GM19324 (cell line): ENCODE measurements around the gene NTNG1.

Experiments used
- ATAC-seq: cut with Tn5 transposase; IDR thresholded peaks from one replicate; pipeline ENCODE4 v1.9.1; 2021; ENCODE audit warnings: mild to moderate bottlenecking, moderate library complexity; ENCODE audit not compliant: unreplicated experiment, low FRiP score

The NTNG1 gene

DNA sequence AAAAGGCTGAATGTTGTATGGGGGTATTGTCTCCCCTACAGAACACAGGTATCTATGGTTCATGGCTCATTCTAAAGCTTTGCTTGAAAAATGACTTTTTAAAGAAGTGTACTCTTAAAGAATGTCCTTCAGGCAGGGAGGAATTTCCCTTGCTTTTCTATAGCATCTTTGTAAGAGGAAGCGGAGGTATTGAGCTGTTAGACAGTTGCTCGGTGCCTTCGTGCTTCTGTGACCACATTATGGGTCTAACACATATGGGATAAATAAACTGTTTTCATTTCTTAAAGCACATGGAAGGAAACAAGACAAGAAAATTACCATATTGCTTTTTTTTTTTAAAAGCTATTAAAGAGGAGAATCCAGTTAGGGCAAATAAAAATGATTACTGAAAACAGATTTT is 182.9 kb downstream of the NTNG1 start:
- no peak for ATAC-seq

DNA sequence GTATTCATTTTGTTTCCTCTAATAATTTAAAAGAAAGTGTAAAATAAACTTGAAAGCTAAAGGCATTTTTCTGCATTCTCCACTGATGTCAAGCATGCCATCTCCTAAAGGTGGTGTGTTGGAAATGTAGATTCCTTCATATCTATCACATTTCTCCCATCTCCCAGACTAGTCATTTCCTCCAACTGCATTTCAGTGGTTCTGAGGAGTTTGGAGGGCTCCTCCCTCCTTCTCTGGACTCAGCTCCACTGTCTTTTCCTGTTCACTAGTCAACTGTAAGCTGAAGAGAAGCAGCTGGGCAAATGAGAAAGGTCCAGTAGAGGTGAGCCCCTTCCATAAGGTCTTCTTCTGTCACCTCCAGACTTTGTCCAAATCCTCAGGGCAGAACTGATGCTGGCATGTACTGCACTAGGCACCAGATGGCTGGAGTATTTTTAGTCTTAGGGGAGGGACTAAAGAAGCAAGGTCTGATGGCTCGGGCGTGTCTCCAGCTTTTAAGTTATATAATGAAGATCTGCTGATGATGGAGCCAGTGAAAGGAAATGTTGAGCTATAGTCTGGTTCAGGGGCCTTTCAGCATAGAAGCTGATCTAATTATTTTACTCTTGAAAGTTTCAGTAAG is 186.1 kb downstream of the NTNG1 start:
- ATAC-seq = no peak

DNA sequence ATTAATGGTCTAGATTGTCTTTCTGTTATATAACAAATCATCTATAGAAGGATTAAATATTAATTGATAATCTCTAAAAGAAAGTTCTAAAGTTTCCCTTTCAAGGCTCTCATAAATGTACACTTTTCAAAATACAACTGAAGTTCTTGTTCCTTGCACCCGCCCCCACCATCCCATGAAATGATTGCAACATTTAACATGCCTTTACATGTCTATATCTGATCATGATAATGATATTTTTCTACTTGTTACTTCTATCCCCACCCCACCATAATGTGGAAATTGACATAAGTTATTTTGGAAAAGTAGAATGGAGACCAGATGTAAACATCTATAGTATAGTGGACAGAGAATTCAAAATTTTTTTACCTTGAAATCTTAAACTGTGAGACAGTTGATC is 186.6 kb downstream of the NTNG1 start:
- ATAC-seq = no peak

DNA sequence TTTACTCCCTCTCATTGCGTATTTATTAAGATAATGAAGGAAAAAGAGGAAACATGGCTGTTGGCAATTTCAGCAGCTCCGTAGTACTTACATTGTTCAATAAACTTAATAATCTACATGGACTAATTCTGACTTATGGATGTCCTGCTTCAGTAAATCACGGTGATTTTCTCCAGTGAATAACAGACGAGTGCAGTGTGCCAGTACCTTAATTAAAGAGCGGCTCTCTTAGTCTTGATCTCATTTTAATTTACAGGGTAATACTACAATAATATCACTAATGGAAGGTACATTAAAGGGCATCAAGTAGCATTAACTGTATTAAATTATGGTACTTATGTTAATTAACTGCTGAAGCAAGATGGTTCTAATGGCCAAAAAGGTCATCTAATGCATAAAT is 187.2 kb downstream of the NTNG1 start:
- ATAC-seq = no peak

DNA sequence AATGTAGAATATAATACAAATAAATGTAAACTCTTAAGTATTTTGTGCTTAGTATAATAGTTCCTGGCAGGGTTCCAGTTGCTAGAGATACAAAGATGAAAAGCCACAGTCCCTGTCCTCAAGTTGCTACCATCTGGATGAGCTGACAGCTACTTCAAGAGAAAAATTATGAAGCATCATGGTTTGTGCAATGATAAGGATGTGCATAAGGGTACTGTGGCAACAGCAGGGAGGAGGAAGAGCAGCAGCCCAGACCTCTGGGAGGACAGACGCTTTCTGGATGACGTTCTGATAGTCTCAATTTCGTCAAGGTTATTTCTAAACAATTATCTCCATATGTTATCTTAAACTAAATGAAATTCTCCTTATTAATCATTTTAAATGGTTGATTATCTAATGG is 198.9 kb downstream of the NTNG1 start:
- no peak for ATAC-seq

DNA sequence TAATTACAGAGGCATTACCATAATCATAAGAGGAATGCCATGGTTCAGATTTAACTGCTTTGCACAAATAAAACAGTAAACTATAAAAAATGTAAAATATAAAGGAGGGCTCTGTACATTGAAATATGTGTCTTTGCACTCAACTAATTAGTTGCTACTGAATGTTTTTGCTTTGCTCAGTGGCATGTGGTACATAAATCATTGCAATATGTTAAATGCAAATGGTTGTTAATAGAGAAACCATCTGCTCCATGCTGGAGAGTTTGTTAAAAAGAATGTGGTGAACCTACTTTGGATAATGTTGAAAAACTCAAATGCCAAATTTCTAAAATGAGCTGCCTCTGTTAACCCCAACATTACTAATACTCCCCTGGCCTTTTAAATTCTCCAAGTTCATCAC is 201.5 kb downstream of the NTNG1 start:
- ATAC-seq = no peak

DNA sequence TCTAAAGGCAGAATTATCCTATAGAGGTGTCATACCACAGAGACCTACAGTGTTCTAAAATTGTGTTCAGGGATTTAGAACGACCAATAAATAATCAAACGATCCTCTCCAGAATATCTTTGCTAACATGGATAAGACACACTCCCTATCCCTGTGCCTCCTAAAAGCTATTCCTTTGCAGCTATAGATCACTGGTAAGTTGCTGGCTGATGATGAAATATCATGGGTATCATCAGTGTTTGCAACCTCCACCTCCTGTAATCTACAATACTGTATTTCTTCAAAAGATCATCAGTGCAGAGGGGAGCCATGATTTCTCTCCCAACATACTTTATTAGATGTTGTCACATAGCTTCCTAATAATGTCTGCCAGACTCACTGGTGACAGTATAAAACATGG is 201.9 kb downstream of the NTNG1 start:
- ATAC-seq = no peak

DNA sequence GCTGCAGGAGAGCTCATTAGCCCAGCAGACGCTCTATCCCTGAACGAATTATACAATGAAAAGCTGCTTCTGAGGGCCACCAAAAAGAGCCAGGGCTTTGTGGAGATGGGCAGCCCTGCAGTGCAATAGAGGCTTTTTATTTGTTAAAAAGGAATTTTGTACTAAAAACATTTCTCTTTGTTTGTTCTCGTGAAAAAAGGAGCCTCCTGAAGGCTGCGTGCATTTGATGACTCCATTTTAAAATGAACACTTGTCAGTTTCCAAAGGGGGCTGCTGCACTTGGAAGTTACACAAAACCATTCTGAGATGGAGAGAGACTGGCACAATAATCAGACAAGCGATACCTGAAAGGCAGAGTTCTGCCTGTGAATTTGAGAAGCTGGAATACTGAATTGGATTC is 202.8 kb downstream of the NTNG1 start:
- no peak for ATAC-seq

DNA sequence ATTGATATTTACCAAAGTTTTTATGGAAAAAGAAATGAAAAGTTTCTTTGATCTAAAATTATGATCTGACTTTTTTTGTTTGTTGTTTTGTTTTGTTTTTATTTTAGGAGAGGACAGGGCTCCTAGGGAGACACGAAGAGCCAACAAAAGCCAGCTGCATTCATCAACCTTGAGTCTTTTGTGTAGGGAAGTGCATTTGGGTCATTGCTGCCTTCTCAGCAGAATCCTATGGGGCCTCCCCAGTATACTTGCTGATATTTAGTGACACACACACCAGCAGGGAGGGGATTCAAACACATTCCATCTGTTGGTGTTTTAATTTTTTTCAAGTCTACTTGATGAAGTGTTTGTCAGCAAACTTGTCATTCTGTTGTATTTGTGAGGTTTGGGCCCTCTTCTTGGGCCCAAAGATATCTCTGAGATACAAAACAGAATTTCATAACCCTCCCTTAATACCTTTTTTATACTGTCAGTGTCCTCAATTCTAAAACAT is 203.5 kb downstream of the NTNG1 start:
- ATAC-seq = no peak

DNA sequence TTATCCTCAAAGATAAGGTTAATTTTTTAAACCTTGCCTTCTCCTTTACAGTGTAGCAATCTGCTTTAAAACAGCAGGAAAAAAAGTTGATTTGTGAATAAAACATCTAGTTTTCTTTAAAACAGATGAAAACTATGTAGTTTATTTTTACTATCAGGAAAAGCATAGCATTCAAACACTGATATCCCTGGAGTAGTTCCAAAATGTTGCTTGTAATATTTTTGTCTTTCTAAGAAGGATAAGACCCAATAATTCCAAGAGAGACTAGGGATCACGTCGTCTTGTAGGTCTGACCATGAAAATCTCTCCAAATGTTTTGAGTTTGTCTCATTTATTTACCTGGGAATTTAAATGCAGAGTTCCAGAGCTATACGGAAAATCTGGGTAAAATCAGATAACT is 204.0 kb downstream of the NTNG1 start:
- no peak for ATAC-seq

DNA sequence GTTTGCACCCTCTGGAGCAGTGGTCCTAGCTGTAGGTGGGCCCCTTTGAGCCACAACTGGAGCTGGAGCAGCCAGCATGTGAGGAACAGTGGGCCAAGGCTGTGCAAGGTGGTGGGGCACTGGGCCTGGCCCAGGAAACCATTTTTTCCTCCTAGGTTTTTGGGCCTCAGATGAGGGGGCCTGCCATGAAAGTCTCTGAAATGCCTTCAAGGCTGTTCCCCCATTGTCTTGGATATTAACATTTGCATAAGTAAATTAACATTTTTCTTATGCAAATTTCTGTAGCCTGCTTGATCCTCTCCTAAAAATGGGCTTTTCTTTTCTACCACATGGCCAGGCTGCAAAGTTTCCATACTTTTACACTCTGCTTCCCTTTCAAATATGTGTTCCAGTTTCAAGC is 212.0 kb downstream of the NTNG1 start:
- no peak for ATAC-seq

DNA sequence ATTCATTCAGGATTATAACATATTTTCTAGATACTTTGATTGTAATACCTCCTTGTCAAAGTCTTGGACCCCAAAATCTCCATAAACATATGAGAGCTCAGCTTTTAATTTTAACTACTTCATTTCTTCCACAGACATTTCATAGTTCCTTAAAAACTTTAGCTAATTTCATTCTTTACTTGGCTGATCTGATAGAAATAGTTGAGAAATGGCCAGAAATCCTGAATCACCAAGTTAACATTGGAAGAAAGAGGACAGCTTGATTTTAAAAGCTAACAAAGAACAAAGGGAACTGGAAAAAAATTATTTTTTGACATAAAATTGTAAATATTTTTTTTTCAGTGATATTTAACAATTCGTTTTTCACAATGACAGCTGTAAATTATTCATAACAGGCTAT is 216.5 kb downstream of the NTNG1 start:
- no peak for ATAC-seq

DNA sequence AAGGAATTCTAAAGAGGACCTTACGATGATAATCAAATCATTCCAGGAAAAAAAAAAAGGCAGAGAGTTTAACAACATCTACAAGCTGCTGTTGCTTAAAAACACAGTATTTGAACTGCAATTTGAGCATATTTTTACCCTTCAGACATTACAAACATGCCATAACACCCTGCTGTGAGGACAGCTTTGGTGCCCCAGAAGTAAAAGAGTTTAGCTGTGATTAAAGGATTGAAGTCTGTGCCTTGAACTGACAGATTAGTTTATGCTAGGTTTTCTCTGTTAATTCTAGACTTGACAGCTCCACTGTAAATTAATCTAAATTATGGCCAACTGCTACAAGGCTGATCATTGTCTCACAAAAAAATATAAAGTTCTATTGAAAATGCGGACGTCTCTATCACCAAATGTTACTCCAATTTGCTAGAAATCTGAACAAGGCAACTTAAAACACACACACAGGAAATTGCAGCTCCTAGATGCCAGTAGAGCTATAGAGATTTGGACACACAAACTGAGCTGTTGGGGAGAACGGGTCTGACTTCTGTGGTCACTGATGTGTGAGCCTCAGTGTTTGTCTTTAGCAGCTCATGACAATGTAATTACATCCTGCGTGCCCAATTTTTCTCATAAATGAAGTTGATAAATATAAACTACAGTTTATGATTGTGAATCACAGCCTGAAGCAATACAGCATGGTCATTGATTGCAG is 217.9 kb downstream of the NTNG1 start:
- ATAC-seq = no peak

DNA sequence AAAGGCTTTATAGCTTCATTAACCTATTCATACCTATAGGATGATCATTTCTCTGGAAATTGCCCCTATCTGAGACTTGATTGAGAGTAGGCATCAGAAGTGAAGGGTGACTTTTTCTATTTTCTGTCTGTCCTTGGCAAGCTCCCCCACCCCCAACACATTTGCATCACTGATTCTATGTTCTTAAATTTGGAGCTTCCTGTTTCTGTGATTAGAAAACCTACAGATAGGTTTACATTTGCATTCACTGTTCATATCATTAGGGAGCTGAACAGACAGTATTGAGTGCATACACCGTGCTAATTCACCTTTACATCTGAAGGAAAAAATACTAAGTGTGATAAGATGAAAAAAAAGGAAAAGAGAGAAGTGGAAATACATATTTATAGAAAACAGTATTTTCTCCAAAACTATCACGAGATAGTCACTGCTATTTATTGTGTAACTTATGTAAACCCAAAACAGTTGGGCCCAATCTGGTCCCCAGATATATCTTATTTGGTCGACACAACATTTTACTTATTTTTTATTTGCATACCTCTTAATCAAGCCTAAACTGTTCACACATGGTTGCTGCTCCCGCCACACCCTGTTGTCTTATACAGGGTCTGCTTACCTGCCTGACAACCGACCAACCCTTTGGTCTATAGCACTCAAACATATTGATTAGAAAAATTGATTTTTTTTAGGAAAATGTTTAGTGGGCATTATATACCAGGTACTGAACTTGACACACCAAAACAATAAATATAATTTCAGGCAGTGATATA is 218.8 kb downstream of the NTNG1 start:
- ATAC-seq = no peak

DNA sequence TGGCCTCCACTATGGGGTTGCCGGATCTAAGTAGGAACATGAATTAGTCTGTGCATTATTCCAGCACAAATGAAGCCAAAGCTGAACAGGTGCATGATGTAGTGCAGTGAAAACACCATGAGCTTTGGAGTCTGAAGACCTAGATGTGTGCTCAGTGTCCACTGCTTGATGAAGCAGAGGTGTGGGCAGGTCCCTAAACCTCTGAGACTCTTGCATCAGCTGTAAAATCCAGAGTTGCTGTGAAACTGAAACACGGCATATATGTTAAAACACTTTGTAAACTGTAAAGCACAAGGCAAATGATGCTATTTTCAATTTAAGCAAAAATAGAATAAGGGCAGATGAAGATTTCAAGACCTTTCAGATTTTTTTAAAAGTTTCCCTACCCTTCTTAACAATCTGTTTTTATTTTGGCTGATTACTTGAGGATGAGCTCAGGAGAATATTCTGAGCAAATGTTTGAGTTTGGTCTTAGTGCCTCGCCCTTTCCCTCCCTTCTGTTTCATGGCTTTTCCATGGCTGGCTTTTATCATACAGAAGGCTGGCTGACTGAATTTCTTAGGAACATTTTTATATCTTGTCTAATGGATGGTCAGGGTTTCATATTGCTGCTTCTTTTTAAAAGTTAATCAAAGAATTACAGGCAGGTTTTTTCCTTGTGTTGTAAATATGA is 221.8 kb downstream of the NTNG1 start:
- no peak for ATAC-seq

DNA sequence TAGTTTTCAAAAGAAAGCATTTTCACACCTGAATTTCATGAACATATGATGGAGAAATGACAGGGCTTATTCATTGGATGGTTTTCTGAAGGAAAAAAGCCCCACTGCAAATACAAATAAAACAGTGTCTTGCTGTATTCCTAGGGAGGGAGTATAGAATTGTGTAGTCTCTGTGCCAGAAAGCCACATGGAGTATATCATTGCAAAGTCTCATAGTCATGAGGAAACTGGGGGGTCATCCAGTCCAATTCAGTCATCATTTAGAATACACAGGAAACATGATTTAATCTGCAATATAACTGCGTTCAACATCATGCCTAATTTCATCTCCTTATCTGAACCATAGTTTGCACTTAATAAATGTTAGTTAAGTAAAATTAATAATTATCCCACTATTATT is 222.3 kb downstream of the NTNG1 start:
- ATAC-seq = no peak

DNA sequence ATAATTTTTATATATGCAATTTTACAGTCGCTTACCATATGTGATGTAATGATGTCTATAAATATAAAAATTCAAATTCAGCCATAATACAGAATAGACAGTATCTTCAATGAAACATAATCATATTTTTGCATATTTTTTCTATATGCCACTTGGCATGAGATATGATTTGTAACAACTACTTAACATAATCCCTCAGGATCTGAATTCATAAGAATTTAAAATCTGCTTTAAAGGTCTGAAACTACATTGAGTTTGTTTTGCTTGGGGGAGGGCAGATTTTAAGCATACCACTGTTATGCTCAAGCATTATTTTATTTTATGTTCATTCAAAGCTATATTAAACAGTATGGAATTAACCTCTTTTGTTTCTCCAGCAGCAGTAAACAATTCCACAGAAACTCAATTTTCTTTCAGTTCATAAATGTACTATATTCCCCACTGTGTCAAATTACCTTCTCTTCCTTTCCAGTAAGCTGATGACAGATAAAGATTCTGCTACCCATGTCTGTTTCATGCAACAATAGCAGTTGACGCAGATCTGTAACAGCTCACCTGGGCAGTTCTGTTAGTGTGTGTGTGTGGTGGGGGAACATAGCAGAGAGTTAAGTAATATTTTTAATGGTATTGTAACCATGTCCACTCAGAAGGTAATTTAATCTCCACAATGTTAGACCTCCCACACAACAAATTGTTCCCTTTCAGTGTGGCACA is 224.8 kb downstream of the NTNG1 start:
- no peak for ATAC-seq

DNA sequence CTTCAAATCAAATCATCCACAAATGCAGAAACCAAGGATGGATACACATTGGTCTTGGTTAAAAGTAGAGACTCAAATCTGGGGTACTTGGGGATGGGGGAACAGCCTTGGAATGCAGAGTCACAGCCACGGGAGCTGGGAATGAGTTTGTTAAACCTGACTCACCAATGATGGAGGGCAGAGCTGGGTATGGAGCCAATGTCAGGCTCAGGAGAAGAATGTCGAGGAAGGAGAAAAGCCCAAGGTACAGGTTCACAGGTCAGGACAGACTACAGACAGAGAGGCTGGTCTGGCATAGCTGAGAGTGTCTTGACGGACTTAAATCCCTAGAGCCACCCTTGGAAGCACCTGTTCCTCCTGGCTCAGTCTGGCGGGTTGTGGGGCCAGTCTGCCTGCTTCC is 237.6 kb downstream of the NTNG1 start:
- ATAC-seq = no peak

DNA sequence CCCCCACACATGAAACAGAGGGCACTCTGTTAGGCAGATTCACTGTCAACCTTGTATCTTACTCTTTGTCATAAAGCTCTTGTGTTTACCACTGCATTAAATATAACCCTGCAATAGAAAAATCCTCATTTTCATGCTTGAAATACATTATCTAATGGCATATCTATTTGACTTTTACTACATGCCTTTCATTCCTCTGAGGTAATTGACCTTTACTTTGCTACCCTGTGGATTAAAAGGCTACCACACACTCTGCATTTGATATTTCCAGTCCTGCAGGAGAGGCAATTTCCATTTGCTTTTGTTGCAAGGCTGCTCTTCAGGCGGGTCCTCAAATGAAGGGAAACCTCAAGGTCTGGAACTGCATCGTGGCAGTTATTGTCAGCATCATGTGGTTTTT is 238.0 kb downstream of the NTNG1 start:
- ATAC-seq = no peak

DNA sequence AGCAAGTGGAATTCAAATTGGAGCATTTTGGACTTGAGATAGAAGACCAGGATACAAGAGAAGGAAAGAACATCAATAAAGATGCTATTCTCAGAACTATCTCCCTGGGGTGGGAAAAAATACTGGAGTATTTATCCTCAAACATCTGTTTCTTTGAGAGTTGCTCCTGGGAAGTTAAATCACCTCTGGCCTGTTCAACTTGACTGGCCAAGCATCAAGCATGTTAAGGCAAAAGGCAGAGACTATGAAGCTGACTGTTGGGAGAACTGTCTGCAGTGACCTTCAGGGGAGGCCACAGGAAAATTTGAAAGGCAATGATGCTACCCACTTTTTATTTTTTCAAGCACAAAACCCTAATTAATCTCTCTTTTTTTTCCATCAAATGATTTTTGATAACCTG is 239.0 kb downstream of the NTNG1 start:
- no peak for ATAC-seq
